ENCODE results near the gene SF3A2. TPM values are rescaled to one million over a fixed set of nuclear protein-coding genes. Genes with fewer than 3 reads are reported as not detected.
A peak's percentile ranks its signal among the peaks of the same experiment; 100 is the strongest.

The SF3A2 gene
- polyA plus RNA-seq, 6 donors from 2014 or later: 13.1 to 37.2 (median 20.3) TPM

DNA sequence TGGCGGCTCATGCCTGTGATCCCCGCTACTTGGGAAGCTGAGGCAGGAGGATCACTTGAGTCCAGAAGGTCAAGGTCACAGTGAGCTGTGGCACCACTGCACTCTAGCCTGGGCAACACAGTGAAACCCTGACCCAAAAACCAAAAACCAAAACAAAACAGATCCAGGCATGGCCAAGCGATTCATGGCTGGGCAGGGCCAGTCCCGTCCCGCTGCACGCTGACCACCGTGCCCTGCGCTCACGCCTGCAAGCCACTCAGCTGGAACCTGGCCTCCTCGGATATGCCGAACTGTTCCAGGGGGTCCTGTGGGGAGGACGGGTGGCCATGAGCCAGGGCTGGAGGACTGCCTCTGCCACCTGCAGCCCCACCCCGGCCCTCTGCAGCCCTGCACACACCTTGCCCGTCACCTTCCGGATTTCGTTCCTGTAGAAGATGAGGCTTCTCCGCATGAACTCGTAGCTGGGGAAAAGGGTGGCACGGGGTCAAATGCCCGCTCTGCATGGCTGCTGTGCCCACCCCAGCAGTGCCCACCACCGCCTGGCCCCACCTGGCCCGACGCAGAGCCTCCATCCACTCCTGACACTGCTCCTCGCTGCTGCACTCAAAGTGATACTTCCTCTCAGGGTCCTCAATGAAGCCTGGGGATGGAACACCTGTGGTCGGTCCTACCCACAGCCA is 2.9 kb upstream of the SF3A2 start:
- peaks cover 31 to 45% (median 39%) of the 10 kb centered on the region in 3 donors for H3K4me1 Mint-ChIP-seq
- peak overlapping the region in 1 of 6 donors; percentile 15 for H3K27ac Mint-ChIP-seq
- H3K4me3 Mint-ChIP-seq: peak overlapping the region in 4 of 8 donors; percentile 63 to 99 (median 93)
- no peaks in the 10 kb centered on the region for H3K27me3 Mint-ChIP-seq
- H3K36me3 Mint-ChIP-seq: no peaks in the 10 kb centered on the region
- ATAC-seq (ENCODE audit: low read depth in 2 of 2) (no peak), DNase-seq (no peak)
- H3K9me3 Mint-ChIP-seq: peaks cover 0 to 4% (median 0%) of the 10 kb centered on the region in 7 donors

DNA sequence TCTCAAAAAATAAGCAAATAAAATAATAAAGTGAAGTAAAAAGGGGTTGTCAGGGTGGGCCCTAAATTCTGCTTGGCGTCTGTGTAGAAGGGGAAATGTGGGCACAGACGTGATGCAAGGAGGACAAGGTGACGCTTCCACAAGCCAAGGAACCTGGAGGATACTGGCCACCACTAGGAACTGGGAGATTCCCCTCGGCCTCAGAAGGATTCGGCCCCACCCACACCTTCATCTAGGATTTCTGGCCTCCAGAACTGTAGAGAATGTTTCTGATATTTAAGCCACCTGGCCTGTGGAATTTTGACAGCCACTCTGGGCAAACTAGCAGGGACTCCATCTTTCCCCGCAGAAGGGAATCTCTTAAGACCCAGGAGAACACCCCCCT is 1.6 kb upstream of the SF3A2 start:
- no peaks in the 10 kb centered on the region for H3K27me3 Mint-ChIP-seq
- peak overlapping the region; percentile 88 to 100 (median 94) for H3K4me3 Mint-ChIP-seq
- no peak for ATAC-seq (ENCODE audit: low read depth in 2 of 2)
- DNase-seq: no peak
- H3K36me3 Mint-ChIP-seq: no peaks in the 10 kb centered on the region
- peaks cover 37 to 57% (median 52%) of the 10 kb centered on the region in 3 donors for H3K4me1 Mint-ChIP-seq
- peak overlapping the region in 4 of 6 donors; percentile 63 to 98 (median 94) for H3K27ac Mint-ChIP-seq
- H3K9me3 Mint-ChIP-seq: peaks cover 0 to 4% (median 0%) of the 10 kb centered on the region in 7 donors

DNA sequence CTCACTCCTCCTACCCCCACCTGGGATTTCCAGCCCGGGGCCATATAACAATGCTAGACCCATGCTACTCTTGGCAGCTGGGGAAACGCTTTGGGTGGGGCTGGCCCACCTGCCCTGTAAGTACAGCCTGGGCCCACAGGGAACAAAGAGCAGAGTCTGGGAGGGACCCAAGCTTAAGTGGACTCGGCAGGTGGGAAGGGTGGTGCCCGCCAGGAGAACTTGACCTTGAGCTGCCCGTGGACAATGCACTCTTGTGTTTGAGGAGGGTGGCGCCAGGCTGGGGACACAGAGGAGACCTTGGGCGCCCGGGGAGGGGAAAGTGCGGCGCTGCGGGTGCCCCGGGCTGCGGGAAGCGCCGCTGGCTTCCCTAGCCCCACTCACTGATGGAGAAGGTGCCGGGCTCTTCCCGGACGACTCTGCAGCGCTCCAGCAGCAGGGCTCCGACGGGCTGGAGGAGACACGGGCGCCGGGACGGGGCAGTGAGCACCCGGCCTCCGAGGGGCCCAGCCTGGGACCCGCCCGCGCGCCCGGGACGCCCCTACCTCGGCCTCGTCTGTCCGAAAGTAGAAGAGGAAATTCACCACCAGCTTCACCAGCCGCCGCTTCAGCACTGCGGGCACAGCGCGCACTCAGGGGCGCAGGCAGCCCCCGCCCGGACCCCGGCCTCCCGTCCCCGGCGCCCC is 1.1 kb upstream of the SF3A2 start:
- Mint-ChIP-seq H3K4me3 (peak overlapping the region; percentile 88 to 100 (median 96)), H3K4me1 (peaks cover 42 to 63% (median 57%) of the 10 kb centered on the region in 3 donors), H3K36me3 (no peaks in the 10 kb centered on the region), H3K27me3 (no peaks in the 10 kb centered on the region), H3K27ac (peak overlapping the region in 5 of 6 donors; percentile 63 to 98 (median 95)), H3K9me3 (peaks cover 0 to 4% (median 0%) of the 10 kb centered on the region in 7 donors)
- ATAC-seq (ENCODE audit: low read depth in 2 of 2): peak; percentile 3 to 13
- no peak for DNase-seq

DNA sequence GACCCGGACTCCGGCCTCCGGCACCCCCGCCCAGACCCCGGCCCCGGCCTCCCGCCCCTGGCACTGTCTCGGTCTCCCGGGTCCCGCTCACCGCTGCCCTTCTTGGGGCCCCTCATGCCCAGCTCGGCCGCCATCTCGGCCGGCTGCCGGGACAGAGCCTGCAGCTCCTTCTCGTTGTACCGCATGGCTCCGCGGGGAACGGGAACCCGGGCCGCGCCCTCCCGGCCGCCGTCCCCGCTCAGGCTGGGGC is 635 bp upstream of the SF3A2 start:
- Mint-ChIP-seq H3K27me3 (no peaks in the 10 kb centered on the region), H3K27ac (peak overlapping the region in 4 of 6 donors; percentile 97 to 98 (median 98)), H3K4me3 (peak overlapping the region; percentile 91 to 100 (median 98)), H3K36me3 (no peaks in the 10 kb centered on the region), H3K9me3 (peaks cover 0 to 4% (median 0%) of the 10 kb centered on the region in 7 donors), H3K4me1 (peaks cover 43 to 67% (median 62%) of the 10 kb centered on the region in 3 donors)
- no peak for DNase-seq
- ATAC-seq (ENCODE audit: low read depth in 2 of 2): no peak

DNA sequence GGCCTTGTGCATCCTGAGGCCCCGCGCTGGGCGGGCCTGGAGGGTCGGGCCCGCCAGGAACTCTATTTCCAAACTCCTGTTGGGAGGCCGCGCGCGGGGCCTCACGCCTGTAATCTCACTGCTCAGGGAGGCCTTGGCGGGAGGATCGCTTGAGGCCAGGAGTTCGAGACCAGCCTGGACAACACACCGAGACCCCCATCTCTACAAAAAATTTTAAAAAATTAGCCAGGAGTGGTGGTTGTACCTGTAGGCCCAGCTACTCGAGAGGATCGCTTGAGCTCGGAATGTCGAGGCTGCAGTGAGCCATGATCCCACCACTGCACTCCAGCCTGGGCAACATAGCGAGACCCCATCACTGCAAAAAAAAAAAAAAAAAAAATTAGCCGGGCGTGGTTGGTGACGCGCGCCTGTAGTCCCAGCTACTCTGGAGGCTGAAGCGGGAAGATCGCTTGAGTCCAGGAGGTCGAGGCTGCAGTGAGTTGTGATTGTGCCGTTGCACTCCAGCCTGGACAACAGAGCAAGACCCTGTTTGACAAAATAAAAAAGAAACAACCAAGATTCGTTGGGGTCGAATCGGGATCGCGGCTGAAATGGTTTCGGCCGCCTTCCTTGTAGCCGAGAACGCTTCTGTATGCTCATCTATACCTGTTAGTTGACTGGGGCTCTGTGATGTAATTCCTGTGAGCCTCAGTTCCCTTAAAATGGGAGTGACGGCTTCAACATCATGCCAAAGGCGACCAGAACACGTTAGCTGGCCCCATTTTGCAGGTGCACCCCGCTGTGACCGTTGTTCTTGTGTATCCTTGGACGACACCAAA is 636 bp downstream of the SF3A2 start:
- H3K36me3 Mint-ChIP-seq: no peaks in the 10 kb centered on the region
- H3K27me3 Mint-ChIP-seq: no peaks in the 10 kb centered on the region
- H3K9me3 Mint-ChIP-seq: peaks cover 0 to 4% (median 0%) of the 10 kb centered on the region in 7 donors
- peak overlapping the region; percentile 75 to 100 (median 96) for H3K4me3 Mint-ChIP-seq
- DNase-seq (no peak), ATAC-seq (ENCODE audit: low read depth in 2 of 2) (no peak)
- H3K27ac Mint-ChIP-seq: peak overlapping the region; percentile 76 to 98 (median 91)
- H3K4me1 Mint-ChIP-seq: peaks cover 52 to 75% (median 72%) of the 10 kb centered on the region in 3 donors

DNA sequence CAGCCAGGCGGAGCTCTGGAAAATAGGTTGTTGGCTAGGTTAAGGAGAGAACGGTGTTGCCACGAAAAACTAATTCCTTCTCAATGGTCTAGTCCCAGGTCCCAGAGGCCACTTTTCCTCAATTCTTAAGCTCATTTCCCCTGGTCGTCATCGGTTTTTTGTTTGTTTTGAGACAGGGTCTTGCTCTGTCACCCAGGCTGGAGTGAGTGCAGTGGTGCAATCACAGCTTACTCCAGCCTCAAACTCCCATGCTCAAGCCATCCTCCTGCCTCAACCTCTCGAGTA is 1.2 kb downstream of the SF3A2 start:
- Mint-ChIP-seq H3K27ac (peak overlapping the region; percentile 38 to 98 (median 91)), H3K4me1 (peaks cover 57 to 80% (median 73%) of the 10 kb centered on the region in 3 donors), H3K36me3 (no peaks in the 10 kb centered on the region), H3K4me3 (peak overlapping the region; percentile 75 to 100 (median 96)), H3K9me3 (peaks cover 0 to 4% (median 0%) of the 10 kb centered on the region in 7 donors), H3K27me3 (no peaks in the 10 kb centered on the region)
- ATAC-seq (ENCODE audit: low read depth in 2 of 2) (no peak), DNase-seq (no peak)

DNA sequence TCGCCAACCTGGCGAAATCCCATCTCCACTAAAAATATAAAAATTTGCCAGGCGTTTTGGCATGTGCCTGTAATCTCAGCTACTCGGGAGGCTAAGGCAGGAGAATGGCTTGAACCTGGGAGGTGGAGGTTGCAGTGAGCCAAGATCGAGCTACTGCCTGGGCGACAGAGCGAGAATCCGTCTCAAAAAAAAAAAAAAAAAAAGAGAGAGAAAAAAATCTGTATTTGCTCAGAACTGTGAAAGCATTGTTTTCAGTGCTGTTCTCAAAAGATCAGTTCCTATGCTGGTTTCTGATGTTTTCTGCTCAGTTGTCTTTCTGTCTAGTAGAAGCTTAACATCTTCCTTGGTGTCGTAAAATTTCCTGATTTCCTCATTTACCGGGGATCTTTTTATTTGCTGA is 2.5 kb downstream of the SF3A2 start:
- H3K27ac Mint-ChIP-seq: peak overlapping the region in 5 of 6 donors; percentile 62 to 98 (median 90)
- H3K36me3 Mint-ChIP-seq: no peaks in the 10 kb centered on the region
- H3K27me3 Mint-ChIP-seq: no peaks in the 10 kb centered on the region
- DNase-seq (no peak), ATAC-seq (ENCODE audit: low read depth in 2 of 2) (no peak)
- peak overlapping the region; percentile 75 to 100 (median 94) for H3K4me3 Mint-ChIP-seq
- peaks cover 56 to 74% (median 68%) of the 10 kb centered on the region in 3 donors for H3K4me1 Mint-ChIP-seq
- peaks cover 0 to 4% (median 0%) of the 10 kb centered on the region in 7 donors for H3K9me3 Mint-ChIP-seq

DNA sequence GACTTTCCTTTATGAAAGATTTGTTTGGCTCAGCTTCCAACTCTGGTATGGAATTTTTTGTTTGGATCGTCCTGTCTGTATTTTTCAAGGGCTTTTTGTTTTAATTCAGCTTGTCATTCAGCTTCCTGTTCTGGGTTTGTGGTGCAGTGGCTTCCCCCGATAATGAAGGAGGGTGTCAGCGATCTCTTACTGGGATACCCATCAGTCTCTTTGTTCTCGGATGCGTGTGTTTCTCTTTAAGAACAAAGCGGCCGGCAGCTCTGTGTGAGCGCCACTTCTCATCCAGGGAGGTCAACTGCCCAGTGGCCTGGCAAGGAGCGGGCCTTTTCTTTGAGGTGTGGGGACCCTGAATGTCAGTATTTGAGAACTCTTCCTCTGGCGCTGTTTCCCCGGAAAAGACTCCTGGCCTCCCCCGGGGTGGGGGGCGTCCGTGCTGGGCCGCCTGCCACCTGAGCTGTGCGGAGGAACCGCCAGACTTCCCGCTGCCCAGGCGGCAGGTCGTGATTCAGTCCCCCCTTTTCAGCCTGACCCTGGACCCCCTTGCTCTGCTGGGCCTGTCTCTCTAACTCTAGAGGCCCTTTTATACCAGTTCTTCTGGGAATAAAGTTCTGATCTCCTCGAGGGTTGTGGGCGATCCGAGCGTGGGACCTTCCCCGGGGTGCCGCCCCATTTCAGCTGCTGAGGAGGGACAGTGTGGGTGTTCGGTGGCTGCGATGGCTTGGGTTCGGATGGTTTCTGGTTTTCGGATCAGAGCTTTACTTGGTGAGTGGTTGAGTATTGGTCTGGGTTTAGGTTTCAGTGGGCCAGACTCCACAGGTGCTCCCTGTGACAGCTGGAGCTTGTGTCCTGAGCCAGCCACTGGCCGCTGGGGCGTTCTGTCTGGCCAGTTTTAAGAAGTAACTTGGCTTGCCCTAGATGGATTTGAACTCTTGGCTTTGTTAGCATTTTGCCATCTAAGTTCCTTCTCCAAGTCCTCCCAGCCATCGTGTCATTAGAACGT is 3.4 kb downstream of the SF3A2 start:
- ATAC-seq (ENCODE audit: low read depth in 2 of 2): no peak
- H3K4me3 Mint-ChIP-seq: peak overlapping the region; percentile 75 to 99 (median 92)
- no peaks in the 10 kb centered on the region for H3K36me3 Mint-ChIP-seq

DNA sequence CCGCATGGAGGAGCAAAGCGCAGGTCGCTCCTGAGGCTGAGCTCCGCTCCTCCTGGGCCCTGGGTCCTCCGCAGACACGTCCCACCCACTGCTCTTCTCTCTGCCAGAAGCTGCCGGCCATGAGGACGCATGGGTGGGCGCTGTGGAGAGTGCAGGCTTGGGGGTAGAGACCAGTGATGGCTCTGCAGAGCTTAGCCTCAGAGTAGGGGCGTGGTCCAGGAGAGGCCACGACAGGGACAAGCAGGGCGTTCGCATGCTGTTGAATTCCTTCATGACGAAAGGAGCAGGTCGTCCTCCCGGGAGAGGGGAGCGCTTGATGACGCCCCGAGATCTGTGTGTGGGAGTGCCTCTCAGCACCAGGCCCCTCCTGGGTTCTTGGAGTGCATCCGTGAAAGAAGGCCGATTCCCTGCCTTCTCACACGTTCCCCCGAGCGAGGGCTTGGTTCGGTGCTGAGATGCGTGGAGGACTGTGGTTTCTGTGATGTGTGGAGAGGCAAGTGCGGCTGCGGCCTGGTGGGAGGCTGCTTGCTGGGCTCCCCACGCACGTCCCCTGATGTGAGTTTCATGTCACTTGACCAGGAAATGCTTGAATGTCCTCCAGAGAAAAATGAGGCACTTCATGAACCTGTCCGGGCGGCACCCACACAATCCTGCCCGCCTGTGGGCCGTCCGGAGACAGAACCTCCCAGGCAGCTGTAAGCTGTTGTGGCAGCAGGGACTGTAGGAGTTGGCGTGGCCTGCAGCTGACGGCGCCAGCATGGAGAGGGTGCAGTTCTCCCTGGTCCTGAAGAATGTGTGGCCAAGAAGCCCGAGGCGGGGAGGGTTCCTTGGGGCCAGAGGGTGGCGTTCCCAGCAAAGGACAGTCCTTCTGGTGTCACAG is 4.5 kb downstream of the SF3A2 start:
- H3K27me3 Mint-ChIP-seq: no peaks in the 10 kb centered on the region
- H3K4me3 Mint-ChIP-seq: peak overlapping the region in 6 of 8 donors; percentile 53 to 93 (median 80)
- H3K36me3 Mint-ChIP-seq: peaks cover 0 to 7% of the 10 kb centered on the region in 2 donors
- DNase-seq: no peak
- peaks cover 51 to 58% (median 56%) of the 10 kb centered on the region in 3 donors for H3K4me1 Mint-ChIP-seq
- H3K9me3 Mint-ChIP-seq: peaks cover 0 to 4% (median 0%) of the 10 kb centered on the region in 7 donors
- no peak for ATAC-seq (ENCODE audit: low read depth in 2 of 2)
- peak overlapping the region in 3 of 6 donors; percentile 61 to 98 (median 87) for H3K27ac Mint-ChIP-seq

More for the DNA sequence above, 3.4 kb downstream of the SF3A2 start:
- peaks cover 52 to 65% (median 59%) of the 10 kb centered on the region in 3 donors for H3K4me1 Mint-ChIP-seq
- no peaks in the 10 kb centered on the region for H3K27me3 Mint-ChIP-seq
- H3K27ac Mint-ChIP-seq: peak overlapping the region; percentile 76 to 98 (median 88)
- H3K9me3 Mint-ChIP-seq: peaks cover 0 to 4% (median 0%) of the 10 kb centered on the region in 7 donors
- no peak for DNase-seq

DNA sequence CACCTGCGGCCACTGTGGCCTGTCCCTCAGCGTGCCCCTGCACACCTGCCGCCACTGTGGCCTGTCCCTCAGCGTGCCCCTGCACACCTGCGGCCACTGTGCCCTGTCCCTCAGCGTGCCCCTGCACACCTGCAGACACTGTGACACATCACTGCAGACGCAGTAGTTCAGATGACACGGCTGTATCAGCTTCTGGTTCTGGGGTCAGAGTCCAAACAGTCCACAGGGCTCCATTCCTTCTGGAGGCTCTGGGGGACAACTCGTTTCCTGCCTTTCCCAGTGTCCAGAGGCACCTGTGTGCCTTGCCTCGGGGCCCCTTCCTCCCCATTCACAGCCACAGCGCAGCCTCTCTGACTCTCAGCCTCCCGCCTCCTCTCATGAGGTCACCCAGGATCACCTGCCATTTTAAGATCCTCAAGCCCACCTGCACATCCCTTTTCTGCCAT is 5.5 kb downstream of the SF3A2 start:
- H3K4me1 Mint-ChIP-seq: peaks cover 43 to 53% (median 50%) of the 10 kb centered on the region in 3 donors
- no peaks in the 10 kb centered on the region for H3K9me3 Mint-ChIP-seq
- H3K27ac Mint-ChIP-seq: peak overlapping the region in 1 of 6 donors; percentile 89
- no peaks in the 10 kb centered on the region for H3K27me3 Mint-ChIP-seq
- H3K4me3 Mint-ChIP-seq: peak overlapping the region in 1 of 8 donors; percentile 70
- ATAC-seq (ENCODE audit: low read depth in 2 of 2) (no peak), DNase-seq (no peak)
- H3K36me3 Mint-ChIP-seq: peaks cover 0 to 7% of the 10 kb centered on the region in 2 donors

DNA sequence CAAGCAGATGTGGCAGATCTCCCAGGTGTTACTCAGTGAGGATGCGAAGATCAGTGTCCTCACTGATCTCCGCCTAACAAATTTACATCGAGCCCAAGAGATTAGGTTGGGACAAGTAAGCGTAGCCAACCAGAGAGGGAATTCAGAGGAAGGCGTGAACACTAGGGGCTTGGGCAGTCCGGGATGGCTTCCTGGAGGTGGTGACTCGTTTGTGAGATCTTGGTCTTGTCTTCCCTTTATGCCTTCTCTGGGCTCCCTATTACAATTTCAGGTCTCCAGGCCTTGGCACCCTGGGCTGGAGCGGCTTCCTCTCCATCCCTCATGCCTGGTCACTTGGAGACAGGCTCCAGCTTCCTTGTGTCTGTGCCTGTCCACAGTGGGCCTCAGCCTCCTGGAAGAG is 6.2 kb downstream of the SF3A2 start:
- DNase-seq (no peak), ATAC-seq (ENCODE audit: low read depth in 2 of 2) (no peak)
- H3K27ac Mint-ChIP-seq: peak overlapping the region in 1 of 6 donors; percentile 28
- peaks cover 0 to 7% of the 10 kb centered on the region in 2 donors for H3K36me3 Mint-ChIP-seq
- H3K4me1 Mint-ChIP-seq: peaks cover 40 to 47% (median 45%) of the 10 kb centered on the region in 3 donors
- no peaks in the 10 kb centered on the region for H3K9me3 Mint-ChIP-seq
- H3K4me3 Mint-ChIP-seq: no peak overlapping the region
- no peaks in the 10 kb centered on the region for H3K27me3 Mint-ChIP-seq

Measured in naive B cell (primary cell).